Vagina (tissue), 2 donors: ENCODE data around the gene RAD51D. TPM values are rescaled to one million over a fixed set of nuclear protein-coding genes. Genes with fewer than 3 reads are reported as not detected.

Experiments used
- DNase-seq, 2 donors: peaks; one replicate each; pipeline ENCODE4 v3.0.0-alpha.2; 2017; ENCODE audit errors: extremely low spot score in 2 of 2
- H3K27ac ChIP-seq: fragments of 200-600 bp; sonication (generic); one replicate; pipeline ENCODE4 v1.5.1; 2019
- H3K27me3 ChIP-seq: fragments of 200-600 bp; sonication (generic); one replicate; pipeline ENCODE4 v1.5.1; 2019
- H3K36me3 ChIP-seq, 2 donors: fragments of 200-600 bp; sonication (generic); one replicate each; pipeline ENCODE4 v1.5.1; 2017 to 2019
- H3K4me1 ChIP-seq: fragments of 200-600 bp; sonication (generic); one replicate; pipeline ENCODE4 v1.5.1; 2019
- H3K4me3 ChIP-seq, 2 donors: fragments of 200-600 bp; sonication (generic); 1 replicate in 1 of 2; 2 replicates in 1 of 2; pipeline ENCODE4 v1.5.1; 2016 to 2019
- H3K9me3 ChIP-seq: fragments of 200-600 bp; sonication (generic); one replicate; pipeline ENCODE4 v1.5.1; 2019
- CTCF ChIP-seq, 3 experiments: fragments of 450-650 bp in 2 of 3; fragments of 200-600 bp in 1 of 3; sonication (generic) in 1 of 3; IDR thresholded peaks; one replicate each; pipeline ENCODE4 v1.5.1; 2017 to 2019; ENCODE audit warnings: antibody characterized with exemption in 3 of 3, mild to moderate bottlenecking in 2 of 3, moderate library complexity in 2 of 3
- POLR2A ChIP-seq, 2 donors: fragments of 450-650 bp; IDR thresholded peaks; one replicate each; pipeline ENCODE4 v1.6.1; 2017; ENCODE audit warnings: antibody characterized with exemption in 2 of 2, mild to moderate bottlenecking in 2 of 2, moderate library complexity in 2 of 2
- POLR2AphosphoS5 ChIP-seq, 2 donors: sonication (generic); formaldehyde crosslinking; IDR thresholded peaks; one replicate each; pipeline ENCODE4 v1.9.0; 2017; ENCODE audit warnings: antibody characterized with exemption in 2 of 2, mild to moderate bottlenecking in 2 of 2, low read depth in 1 of 2; ENCODE audit not compliant: insufficient read depth in 1 of 2
- intact Hi-C: fragments of 100-400 bp; cut with DNase I; formaldehyde crosslinking; loops from one replicate; pipeline ENCODE4 v1.15.1; 2023
- total RNA-seq: library from RNA; depleted of rRNA; stranded (reverse); fragments of >200 nt; gene quantifications from one replicate; pipeline ENCODE4 v1.2.3, GENCODE V29; 2016

RAD51D gene
- total RNA-seq, 1 donor from 2014 or later, result 5.2 TPM

GRCh38 chr17:35132099-35132498 lies 12.4 kb upstream of the RAD51D start:
- no peak for TF ChIP-seq POLR2A (IDR thresholded peaks at IDR 0.05)
- TF ChIP-seq CTCF (IDR thresholded peaks at IDR 0.05), result no peak
- TF ChIP-seq POLR2AphosphoS5 (IDR thresholded peaks at IDR 0.05; ENCODE audit: insufficient read depth in 1 of 2, low read depth in 1 of 2), result no peak
- H3K4me3 ChIP-seq, result no peak overlapping the region
- no peak overlapping the region for H3K27ac ChIP-seq
- H3K36me3 ChIP-seq, result peaks cover 0 to 56% of the 10 kb centered on the region in 2 donors
- intact Hi-C loops, result no loop called here
- no peaks in the 10 kb centered on the region for H3K27me3 ChIP-seq
- H3K9me3 ChIP-seq, result no peaks in the 10 kb centered on the region
- no peak for DNase-seq
- H3K4me1 ChIP-seq, result peaks cover 7% of the 10 kb centered on the region

- H3K9me3 ChIP-seq, result no peaks in the 10 kb centered on the region
- intact Hi-C loops, result no loop called here
- H3K27ac ChIP-seq, result no peak overlapping the region
- H3K4me1 ChIP-seq, result peaks cover 7% of the 10 kb centered on the region
- H3K27me3 ChIP-seq, result no peaks in the 10 kb centered on the region
- peaks cover 0 to 43% of the 10 kb centered on the region in 2 donors for H3K36me3 ChIP-seq
- no peak for TF ChIP-seq POLR2AphosphoS5 (IDR thresholded peaks at IDR 0.05; ENCODE audit: insufficient read depth in 1 of 2, low read depth in 1 of 2)
- TF ChIP-seq CTCF (IDR thresholded peaks at IDR 0.05), result no peak
- TF ChIP-seq POLR2A (IDR thresholded peaks at IDR 0.05), result no peak
- DNase-seq, result no peak
- H3K4me3 ChIP-seq, result no peak overlapping the region
Observed at GRCh38 chr17:35130392-35130791, 10.7 kb upstream of the RAD51D start.

GRCh38 chr17:35129973-35130351 lies 10.3 kb upstream of the RAD51D start:
- intact Hi-C loops, result no loop called here

GRCh38 chr17:35129154-35129972 lies 9.7 kb upstream of the RAD51D start:
- Histone ChIP-seq H3K27ac (peak overlapping the region; percentile 61), H3K9me3 (no peaks in the 10 kb centered on the region), H3K4me1 (peaks cover 7% of the 10 kb centered on the region), H3K4me3 (no peak overlapping the region), H3K27me3 (no peaks in the 10 kb centered on the region), H3K36me3 (peaks cover 0 to 33% of the 10 kb centered on the region in 2 donors)
- TF ChIP-seq POLR2A (IDR thresholded peaks at IDR 0.05) (no peak), CTCF (IDR thresholded peaks at IDR 0.05) (no peak), POLR2AphosphoS5 (IDR thresholded peaks at IDR 0.05; ENCODE audit: insufficient read depth in 1 of 2, low read depth in 1 of 2) (no peak)
- intact Hi-C loops, result no loop called here
- DNase-seq, result no peak

More at GRCh38 chr17:35129973-35130351, 10.3 kb upstream of the RAD51D start:
- no peaks in the 10 kb centered on the region for H3K9me3 ChIP-seq
- no peak overlapping the region for H3K27ac ChIP-seq
- H3K4me3 ChIP-seq, result no peak overlapping the region
- H3K4me1 ChIP-seq, result peaks cover 7% of the 10 kb centered on the region
- H3K27me3 ChIP-seq, result no peaks in the 10 kb centered on the region
- TF ChIP-seq CTCF (IDR thresholded peaks at IDR 0.05), result no peak
- TF ChIP-seq POLR2A (IDR thresholded peaks at IDR 0.05), result no peak
- no peak for TF ChIP-seq POLR2AphosphoS5 (IDR thresholded peaks at IDR 0.05; ENCODE audit: insufficient read depth in 1 of 2, low read depth in 1 of 2)
- peaks cover 0 to 39% of the 10 kb centered on the region in 2 donors for H3K36me3 ChIP-seq
- DNase-seq, result no peak
